IPS-15b (cell line): ENCODE data around the gene ZNF396.

Experiments
- H3K27me3 ChIP-seq: one replicate; pipeline ENCODE4 v1.6.1; 2013; ENCODE audit warnings: low read length; ENCODE audit not compliant: control insufficient read depth, insufficient read depth
- H3K36me3 ChIP-seq: one replicate; pipeline ENCODE4 v1.6.1; 2013; ENCODE audit warnings: low read length; ENCODE audit not compliant: control insufficient read depth, insufficient read depth
- H3K4me1 ChIP-seq: one replicate; pipeline ENCODE4 v1.6.1; 2013; ENCODE audit warnings: mild to moderate bottlenecking, low read length; ENCODE audit not compliant: control insufficient read depth, insufficient read depth
- H3K4me3 ChIP-seq: one replicate; pipeline ENCODE4 v1.5.1; 2013; ENCODE audit warnings: low read depth, low read length
- H3K9ac ChIP-seq: one replicate; pipeline ENCODE4 v1.6.1; 2013; ENCODE audit warnings: low read depth, mild to moderate bottlenecking, low read length
- H3K9me3 ChIP-seq: one replicate; pipeline ENCODE4 v1.6.1; 2013; ENCODE audit warnings: mild to moderate bottlenecking, low read length; ENCODE audit not compliant: control insufficient read depth, insufficient read depth

ZNF396 gene

DNA sequence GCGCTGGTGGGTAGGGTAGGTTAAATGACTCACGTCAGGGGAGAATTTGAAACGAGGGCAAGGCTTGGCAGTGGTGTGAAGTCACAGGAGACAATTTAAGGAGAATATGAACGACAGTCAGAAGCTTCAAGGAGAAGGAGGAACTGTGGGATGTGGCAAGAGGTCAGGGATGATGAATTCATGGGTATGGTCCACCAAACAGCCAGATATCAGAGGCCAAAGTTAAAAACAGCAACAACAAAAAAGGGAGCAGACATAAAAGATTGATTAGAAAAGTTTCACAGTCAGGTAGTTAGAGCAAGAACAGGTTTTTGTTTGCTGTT is 1.4 kb upstream of the ZNF396 start:
- Histone ChIP-seq H3K27me3 (peaks cover 12% of the 10 kb centered on the region), H3K9me3 (no peaks in the 10 kb centered on the region), H3K36me3 (no peaks in the 10 kb centered on the region), H3K9ac (no peak overlapping the region), H3K4me3 (no peak overlapping the region), H3K4me1 (peaks cover 5% of the 10 kb centered on the region)

DNA sequence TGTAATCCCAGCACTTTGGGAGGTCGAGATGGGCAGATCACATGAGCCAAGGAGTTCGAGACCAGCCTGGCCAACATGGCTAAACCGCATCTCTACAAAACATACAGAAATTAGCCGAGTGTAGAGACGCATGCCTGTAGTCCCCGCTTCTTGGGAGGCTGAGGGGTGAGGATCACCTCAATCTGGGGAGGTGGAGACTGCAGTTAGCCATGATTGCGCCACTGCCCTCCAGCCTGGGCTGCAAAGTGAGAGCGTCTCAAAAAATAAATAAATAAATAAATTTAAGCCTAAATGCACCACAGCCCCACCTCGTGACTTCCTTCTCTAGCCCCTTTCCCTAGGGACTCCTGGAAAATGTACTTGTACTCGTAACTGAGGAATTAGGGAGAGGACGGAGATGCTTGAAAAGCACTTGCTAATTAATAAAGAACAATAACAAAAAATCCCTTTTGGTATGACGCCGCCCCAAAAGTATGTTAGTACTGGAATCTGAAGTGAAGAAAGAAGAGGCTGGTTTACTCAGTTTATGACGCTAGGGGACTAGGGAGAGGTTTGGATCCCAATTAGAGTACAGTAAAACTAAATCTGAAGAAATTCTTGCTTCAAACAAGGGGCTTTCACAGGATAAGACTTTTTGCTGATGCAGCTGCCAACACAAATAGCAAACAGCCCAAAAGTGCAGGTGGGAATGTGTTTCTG is 887 bp upstream of the ZNF396 start:
- Histone ChIP-seq H3K36me3 (no peaks in the 10 kb centered on the region), H3K27me3 (peaks cover 12% of the 10 kb centered on the region), H3K4me1 (peaks cover 5% of the 10 kb centered on the region), H3K9ac (no peak overlapping the region), H3K4me3 (peak overlapping the region; percentile 88), H3K9me3 (no peaks in the 10 kb centered on the region)

DNA sequence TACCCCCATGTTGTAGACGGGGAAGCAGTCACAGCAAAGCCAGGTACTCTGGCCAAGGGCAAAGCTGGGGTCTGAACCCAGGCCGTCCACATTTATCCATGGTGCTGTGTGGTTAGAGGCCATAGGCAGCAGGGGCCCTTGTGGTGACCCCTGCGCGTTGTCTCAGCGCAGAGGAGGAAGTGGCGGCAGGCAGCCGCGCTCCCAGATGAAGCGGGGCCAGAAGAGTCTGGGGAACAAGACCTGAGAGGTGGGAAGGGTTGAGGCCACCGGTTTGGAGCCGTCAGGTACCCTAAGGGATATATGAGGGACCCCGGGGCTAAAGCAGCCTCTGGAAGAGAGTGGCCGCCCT is 770 bp downstream of the ZNF396 start:
- peaks cover 12% of the 10 kb centered on the region for H3K27me3 ChIP-seq
- peak overlapping the region; percentile 65 for H3K9ac ChIP-seq

DNA sequence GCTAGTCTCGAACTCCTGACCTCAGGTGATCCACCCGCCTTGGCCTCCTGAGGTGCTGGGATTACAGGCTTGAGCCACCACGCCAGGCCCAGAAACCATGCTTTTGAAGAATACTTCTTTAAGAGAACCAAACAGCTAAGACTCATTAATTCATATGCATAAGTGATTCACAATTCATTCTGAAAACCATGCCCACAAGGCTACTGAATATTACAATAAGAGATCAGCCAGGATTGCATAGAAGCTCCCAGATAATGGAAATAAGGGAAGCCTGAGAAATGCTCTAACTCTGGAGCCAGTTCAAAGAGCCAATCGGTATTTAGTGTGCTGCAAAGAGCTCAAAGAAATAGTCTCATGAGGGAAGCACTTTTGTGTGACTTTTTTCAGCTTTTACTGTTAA is 2.4 kb downstream of the ZNF396 start:
- Histone ChIP-seq H3K27me3 (peaks cover 12% of the 10 kb centered on the region), H3K9ac (no peak overlapping the region), H3K9me3 (no peaks in the 10 kb centered on the region), H3K4me3 (no peak overlapping the region), H3K4me1 (peaks cover 5% of the 10 kb centered on the region), H3K36me3 (no peaks in the 10 kb centered on the region)

More for the DNA sequence above, 770 bp downstream of the ZNF396 start:
- Histone ChIP-seq H3K4me3 (peak overlapping the region; percentile 88), H3K9me3 (no peaks in the 10 kb centered on the region), H3K36me3 (no peaks in the 10 kb centered on the region), H3K4me1 (peaks cover 5% of the 10 kb centered on the region)

DNA sequence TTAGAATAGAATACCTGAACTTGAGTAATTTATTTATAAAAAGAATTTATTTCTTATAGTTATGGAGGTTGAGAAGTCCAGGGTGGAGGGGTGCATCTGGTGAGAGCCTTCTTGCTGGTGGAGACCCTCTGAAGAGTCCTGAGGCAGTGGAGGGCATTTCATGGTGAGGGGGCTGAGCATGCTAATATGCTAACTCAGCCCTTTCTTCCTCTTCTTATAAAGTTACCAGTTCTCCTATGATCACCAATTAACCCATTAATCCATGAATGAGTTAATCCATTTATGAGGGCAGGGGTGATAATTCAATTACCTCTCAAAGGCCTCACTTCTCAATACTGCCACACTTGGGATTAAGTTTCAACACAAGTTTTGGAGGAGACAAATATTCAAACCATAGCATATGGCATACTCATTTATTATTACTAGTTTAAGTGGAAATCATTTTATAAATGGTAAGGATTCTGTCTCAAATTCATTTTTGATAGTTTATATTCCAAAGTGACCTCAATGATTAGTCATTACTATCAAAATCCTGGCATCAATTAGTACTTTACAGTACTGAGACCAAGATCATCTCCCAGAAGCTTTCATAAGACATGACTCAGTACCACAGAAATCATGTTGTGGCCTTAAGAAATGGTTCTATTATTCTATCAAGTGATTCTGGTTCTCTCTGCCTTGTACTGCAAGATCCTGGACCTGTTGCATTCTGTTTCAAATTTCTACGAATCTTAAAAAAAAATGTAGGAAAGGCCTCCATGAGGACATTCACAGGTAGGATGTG is 5.5 kb downstream of the ZNF396 start:
- peaks cover 3% of the 10 kb centered on the region for H3K4me1 ChIP-seq
- H3K4me3 ChIP-seq: no peak overlapping the region
- no peak overlapping the region for H3K9ac ChIP-seq
- no peaks in the 10 kb centered on the region for H3K36me3 ChIP-seq
- no peaks in the 10 kb centered on the region for H3K9me3 ChIP-seq
- H3K27me3 ChIP-seq: no peaks in the 10 kb centered on the region

DNA sequence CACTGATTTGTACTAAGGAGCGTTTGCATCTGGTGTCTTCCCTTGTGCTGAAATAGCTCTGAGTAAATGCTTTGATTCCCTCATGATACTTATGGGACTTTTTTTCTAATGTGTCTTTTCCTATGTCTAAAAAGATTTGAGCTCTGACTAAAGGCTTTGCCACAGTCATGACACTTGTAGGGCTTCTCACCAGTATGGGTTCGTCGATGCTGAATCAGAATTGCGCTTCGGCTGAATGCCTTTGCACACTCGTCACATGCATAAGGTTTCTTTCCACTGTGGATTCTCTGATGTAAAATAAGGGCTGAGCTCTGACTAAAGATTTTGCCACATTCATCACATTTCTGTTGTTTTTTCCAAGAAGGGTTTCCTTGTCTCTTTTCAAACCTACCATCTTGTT is 8.0 kb downstream of the ZNF396 start:
- Histone ChIP-seq H3K27me3 (no peaks in the 10 kb centered on the region), H3K9ac (no peak overlapping the region), H3K4me3 (no peak overlapping the region), H3K36me3 (no peaks in the 10 kb centered on the region), H3K4me1 (no peaks in the 10 kb centered on the region), H3K9me3 (no peaks in the 10 kb centered on the region)

DNA sequence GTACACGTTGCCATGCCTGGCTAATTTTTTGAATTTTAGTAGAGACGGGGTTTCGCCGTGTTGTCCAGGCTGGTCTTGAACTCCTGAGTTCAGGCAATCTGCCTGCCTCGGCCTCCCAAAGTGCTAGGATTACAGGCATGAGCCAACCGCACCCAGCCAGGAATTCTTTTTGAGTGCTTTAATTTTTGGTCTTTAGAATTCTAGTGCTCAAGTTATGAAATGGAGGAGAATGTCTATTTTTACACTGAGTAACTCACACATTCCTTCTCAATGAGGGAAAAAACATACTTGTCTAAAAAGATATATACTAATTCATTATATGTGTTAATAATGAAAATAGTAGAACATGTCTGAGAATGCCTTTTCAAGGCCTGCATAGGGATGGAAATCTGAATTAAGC is 8.5 kb downstream of the ZNF396 start:
- H3K4me1 ChIP-seq: no peaks in the 10 kb centered on the region
- no peak overlapping the region for H3K4me3 ChIP-seq
- no peak overlapping the region for H3K9ac ChIP-seq
- H3K36me3 ChIP-seq: no peaks in the 10 kb centered on the region
- no peaks in the 10 kb centered on the region for H3K27me3 ChIP-seq
- H3K9me3 ChIP-seq: no peaks in the 10 kb centered on the region

DNA sequence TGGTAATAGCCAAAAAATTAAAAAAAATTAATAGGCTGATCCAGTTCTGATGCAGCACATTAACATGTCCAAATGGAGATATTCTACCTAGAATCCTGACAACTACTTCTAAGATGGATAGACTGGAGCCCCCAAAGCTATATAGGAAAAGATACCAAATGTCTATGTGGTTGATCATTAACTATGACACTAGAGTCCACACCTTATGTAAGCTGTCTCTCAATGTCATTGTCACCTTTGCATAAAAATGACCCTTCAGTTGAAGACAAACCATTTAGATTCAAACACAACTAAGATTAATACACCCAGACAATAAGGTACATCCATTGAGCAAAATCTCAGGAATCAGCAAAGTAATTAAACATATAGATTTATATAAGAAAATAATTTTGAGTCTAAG is 14.6 kb downstream of the ZNF396 start:
- Histone ChIP-seq H3K27me3 (no peaks in the 10 kb centered on the region), H3K9ac (no peak overlapping the region), H3K36me3 (no peaks in the 10 kb centered on the region), H3K4me3 (no peak overlapping the region), H3K9me3 (no peaks in the 10 kb centered on the region), H3K4me1 (no peaks in the 10 kb centered on the region)

DNA sequence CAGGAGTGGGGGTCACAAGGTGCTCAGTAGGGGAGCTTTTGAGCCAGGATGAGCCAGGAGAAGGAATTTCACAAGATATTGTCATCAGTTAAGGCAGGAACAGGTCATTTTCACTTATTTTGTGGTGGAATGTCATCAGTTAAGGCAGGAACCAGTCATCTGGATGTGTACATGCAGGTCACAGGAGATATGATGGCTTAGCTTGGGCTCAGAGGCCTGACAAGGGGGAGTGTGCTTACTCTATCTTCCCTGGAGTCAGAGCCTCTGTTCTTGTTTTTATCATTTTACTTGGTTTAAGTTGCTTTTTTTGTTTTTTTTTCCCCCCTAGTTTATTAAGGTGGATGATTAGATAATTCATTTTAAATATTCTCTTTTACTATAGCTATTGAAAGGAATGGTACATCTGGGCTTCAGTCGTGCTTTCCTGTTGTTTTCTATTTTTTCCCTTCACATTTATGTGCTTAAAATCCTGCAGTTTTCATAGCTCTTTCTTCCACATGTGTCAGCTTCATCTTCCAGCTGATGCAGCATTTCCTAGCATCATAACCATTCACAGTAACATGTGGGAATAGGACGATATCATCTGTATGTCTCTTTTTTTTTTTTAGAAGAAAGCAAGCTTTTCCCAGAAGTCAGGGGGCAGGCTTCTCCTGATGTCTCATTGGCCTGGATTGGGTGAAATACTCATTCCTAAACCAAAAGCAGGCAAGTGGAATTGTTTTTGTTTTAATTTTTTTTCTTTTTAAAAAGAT is 15.4 kb downstream of the ZNF396 start:
- no peak overlapping the region for H3K4me3 ChIP-seq
- no peaks in the 10 kb centered on the region for H3K36me3 ChIP-seq
- H3K4me1 ChIP-seq: no peaks in the 10 kb centered on the region
- no peaks in the 10 kb centered on the region for H3K27me3 ChIP-seq
- H3K9ac ChIP-seq: no peak overlapping the region
- H3K9me3 ChIP-seq: no peaks in the 10 kb centered on the region

DNA sequence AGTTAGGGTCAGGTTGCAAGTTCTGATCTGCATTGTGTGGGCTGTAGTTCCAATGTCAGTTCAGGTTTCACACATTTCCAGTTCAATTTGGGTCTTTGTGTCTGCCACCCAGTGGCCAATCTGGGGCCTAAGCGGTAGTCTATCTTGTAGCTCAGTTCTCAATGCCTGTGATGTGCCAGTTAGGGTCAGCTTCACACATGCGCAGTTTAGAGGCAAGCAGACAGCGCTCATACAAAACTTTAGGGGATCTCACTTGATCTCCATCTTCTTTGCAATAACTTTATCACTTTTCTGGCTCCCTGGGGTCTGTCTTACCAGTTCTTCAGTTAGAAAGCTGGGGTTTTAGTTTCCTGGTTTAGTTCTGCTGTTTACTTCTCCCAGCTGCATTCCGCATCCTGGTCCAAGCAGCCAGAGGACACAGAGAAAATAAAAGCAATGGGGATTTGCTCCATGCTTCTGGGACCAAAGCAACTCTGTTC is 22.0 kb downstream of the ZNF396 start:
- Histone ChIP-seq H3K4me1 (no peaks in the 10 kb centered on the region), H3K9ac (no peak overlapping the region), H3K9me3 (peaks cover 8% of the 10 kb centered on the region), H3K27me3 (no peaks in the 10 kb centered on the region), H3K4me3 (no peak overlapping the region), H3K36me3 (no peaks in the 10 kb centered on the region)

DNA sequence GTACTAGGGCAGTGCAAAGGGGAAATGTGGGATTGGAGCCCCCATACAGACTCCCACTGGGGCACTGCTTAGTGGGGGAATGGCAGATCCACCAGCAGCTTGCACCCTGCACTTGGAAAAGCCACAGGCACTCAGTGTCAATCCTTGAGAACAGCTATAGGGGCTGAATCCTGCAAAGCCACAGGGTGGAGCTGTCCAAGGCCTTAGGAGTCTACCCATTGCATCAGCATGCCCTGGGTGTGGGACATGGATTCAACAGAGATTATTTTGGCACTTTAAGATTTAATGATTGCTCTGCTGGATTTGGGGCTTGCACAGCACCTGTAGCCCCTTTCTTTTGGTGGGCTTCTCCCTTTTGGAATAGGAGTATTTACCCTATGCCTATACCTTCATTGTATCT is 24.4 kb downstream of the ZNF396 start:
- H3K4me3 ChIP-seq: no peak overlapping the region
- peaks cover 8% of the 10 kb centered on the region for H3K9me3 ChIP-seq
- no peak overlapping the region for H3K9ac ChIP-seq

DNA sequence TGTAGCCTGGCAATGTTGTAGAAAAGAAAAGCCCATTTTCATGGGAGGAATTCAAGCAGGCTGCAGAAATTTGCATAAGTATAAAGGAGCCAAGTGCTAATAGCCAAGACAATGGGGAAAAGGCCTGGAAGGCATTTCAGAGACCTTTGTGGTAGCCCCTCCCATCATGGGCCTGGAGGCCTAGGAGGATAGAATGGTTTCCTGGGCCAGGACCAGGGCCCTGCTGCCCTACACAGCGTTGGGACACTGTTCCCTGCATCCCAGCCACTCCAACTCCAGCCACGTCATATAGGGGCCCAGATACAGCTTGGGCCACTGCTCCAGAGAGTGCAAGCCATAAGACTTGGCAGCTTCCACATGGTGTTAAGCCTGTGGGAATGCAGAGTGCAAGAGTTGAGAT is 24.9 kb downstream of the ZNF396 start:
- no peaks in the 10 kb centered on the region for H3K4me1 ChIP-seq
- H3K4me3 ChIP-seq: no peak overlapping the region
- no peaks in the 10 kb centered on the region for H3K36me3 ChIP-seq
- peaks cover 8% of the 10 kb centered on the region for H3K9me3 ChIP-seq
- no peaks in the 10 kb centered on the region for H3K27me3 ChIP-seq
- no peak overlapping the region for H3K9ac ChIP-seq

More for the DNA sequence above, 24.4 kb downstream of the ZNF396 start:
- no peaks in the 10 kb centered on the region for H3K27me3 ChIP-seq
- H3K36me3 ChIP-seq: no peaks in the 10 kb centered on the region
- no peaks in the 10 kb centered on the region for H3K4me1 ChIP-seq
